ENCODE results near the gene ABCB9. TPM values are rescaled to one million over a fixed set of nuclear protein-coding genes. Genes with fewer than 3 reads are reported as not detected.
"Not testable (repeated sequence)": the region's sequence is repeated elsewhere in the genome, so short reads cannot be mapped to it uniquely, and the experiment has no call there.

The ABCB9 gene
- total and polyA plus RNA-seq, 5 donors from 2014 or later = 0.47 to 5.3 (median 0.91) TPM

GRCh38 chr12:122917507-122918121 is 48.6 kb downstream of the ABCB9 start:
- no peaks in the 10 kb centered on the region for H3K9me3 ChIP-seq (ENCODE audit: control insufficient read depth in 2 of 2, low read length in 2 of 2)
- ATAC-seq (ENCODE audit: low read depth in 2 of 2) = no peak
- H3K36me3 ChIP-seq (ENCODE audit: control insufficient read depth, insufficient read depth, low read length) = no peaks in the 10 kb centered on the region
- Mint-ChIP-seq H3K4me3 (no peak overlapping the region), H3K36me3 (no peaks in the 10 kb centered on the region), H3K27me3 (peaks cover 5% of the 10 kb centered on the region), H3K9me3 (no peaks in the 10 kb centered on the region), H3K4me1 (no peaks in the 10 kb centered on the region), H3K27ac (peak overlapping the region in 1 of 3 donors; percentile 78)
- H3K4me3 ChIP-seq (ENCODE audit: low read depth, low read length) = no peak overlapping the region
- no peak overlapping the region for H3K27ac ChIP-seq (ENCODE audit: insufficient read depth, low read length, poor library complexity, severe bottlenecking)
- H3K4me1 ChIP-seq (ENCODE audit: control insufficient read depth, insufficient read depth, low read length, poor library complexity, severe bottlenecking) = no peaks in the 10 kb centered on the region
- H3K27me3 ChIP-seq (ENCODE audit: control insufficient read depth, insufficient read depth, low read length) = no peaks in the 10 kb centered on the region
- no peak for DNase-seq

- H3K27me3 ChIP-seq (ENCODE audit: control insufficient read depth, insufficient read depth, low read length) = no peaks in the 10 kb centered on the region
- Mint-ChIP-seq H3K27ac (no peak overlapping the region), H3K4me3 (no peak overlapping the region), H3K27me3 (peaks cover 4% of the 10 kb centered on the region), H3K36me3 (no peaks in the 10 kb centered on the region), H3K9me3 (no peaks in the 10 kb centered on the region), H3K4me1 (no peaks in the 10 kb centered on the region)
- no peak overlapping the region for H3K4me3 ChIP-seq (ENCODE audit: low read depth, low read length)
- ATAC-seq (ENCODE audit: low read depth in 2 of 2) (no peak), DNase-seq (no peak)
- H3K36me3 ChIP-seq (ENCODE audit: control insufficient read depth, insufficient read depth, low read length) = no peaks in the 10 kb centered on the region
- H3K27ac ChIP-seq (ENCODE audit: insufficient read depth, low read length, poor library complexity, severe bottlenecking) = no peak overlapping the region
- H3K4me1 ChIP-seq (ENCODE audit: control insufficient read depth, insufficient read depth, low read length, poor library complexity, severe bottlenecking) = no peaks in the 10 kb centered on the region
- H3K9me3 ChIP-seq (ENCODE audit: control insufficient read depth in 2 of 2, low read length in 2 of 2) = no peaks in the 10 kb centered on the region
Measured at GRCh38 chr12:122909442-122910288, 56.6 kb downstream of the ABCB9 start.

GRCh38 chr12:122908915-122909314 is 57.3 kb downstream of the ABCB9 start:
- Mint-ChIP-seq H3K36me3 (no peaks in the 10 kb centered on the region), H3K27me3 (peaks cover 4% of the 10 kb centered on the region), H3K4me3 (no peak overlapping the region), H3K4me1 (peaks cover 0 to 2% (median 0%) of the 10 kb centered on the region in 4 donors), H3K9me3 (no peaks in the 10 kb centered on the region), H3K27ac (no peak overlapping the region)
- no peaks in the 10 kb centered on the region for H3K36me3 ChIP-seq (ENCODE audit: control insufficient read depth, insufficient read depth, low read length)
- DNase-seq (no peak), ATAC-seq (ENCODE audit: low read depth in 2 of 2) (no peak)
- H3K27me3 ChIP-seq (ENCODE audit: control insufficient read depth, insufficient read depth, low read length) = no peaks in the 10 kb centered on the region
- no peak overlapping the region for H3K4me3 ChIP-seq (ENCODE audit: low read depth, low read length)
- no peaks in the 10 kb centered on the region for H3K4me1 ChIP-seq (ENCODE audit: control insufficient read depth, insufficient read depth, low read length, poor library complexity, severe bottlenecking)
- H3K9me3 ChIP-seq (ENCODE audit: control insufficient read depth in 2 of 2, low read length in 2 of 2) = no peaks in the 10 kb centered on the region
- no peak overlapping the region for H3K27ac ChIP-seq (ENCODE audit: insufficient read depth, low read length, poor library complexity, severe bottlenecking)

GRCh38 chr12:122905258-122905657 is 61.0 kb downstream of the ABCB9 start:
- H3K4me3 ChIP-seq (ENCODE audit: low read depth, low read length); H3K27me3 ChIP-seq (ENCODE audit: control insufficient read depth, insufficient read depth, low read length); H3K27ac ChIP-seq (ENCODE audit: insufficient read depth, low read length, poor library complexity, severe bottlenecking); ATAC-seq (ENCODE audit: low read depth in 2 of 2); H3K27ac Mint-ChIP-seq; H3K4me3 Mint-ChIP-seq; DNase-seq; H3K36me3 Mint-ChIP-seq; H3K9me3 Mint-ChIP-seq; H3K9me3 ChIP-seq (ENCODE audit: control insufficient read depth in 2 of 2, low read length in 2 of 2); H3K27me3 Mint-ChIP-seq; H3K36me3 ChIP-seq (ENCODE audit: control insufficient read depth, insufficient read depth, low read length): not testable (repeated sequence)
- H3K4me1 ChIP-seq (ENCODE audit: control insufficient read depth, insufficient read depth, low read length, poor library complexity, severe bottlenecking) = peaks cover 13% of the 10 kb centered on the region
- peaks cover 10 to 20% (median 16%) of the 10 kb centered on the region in 4 donors for H3K4me1 Mint-ChIP-seq

GRCh38 chr12:122903693-122904034 is 62.6 kb downstream of the ABCB9 start:
- Mint-ChIP-seq H3K27me3 (peaks cover 6% of the 10 kb centered on the region), H3K4me1 (peaks cover 21 to 35% (median 27%) of the 10 kb centered on the region in 4 donors), H3K27ac (peak overlapping the region in 1 of 3 donors; percentile 26), H3K9me3 (no peaks in the 10 kb centered on the region), H3K4me3 (peak overlapping the region in 1 of 4 donors; percentile 65), H3K36me3 (no peaks in the 10 kb centered on the region)
- ATAC-seq (ENCODE audit: low read depth in 2 of 2) (no peak), DNase-seq (no peak)
- no peaks in the 10 kb centered on the region for H3K36me3 ChIP-seq (ENCODE audit: control insufficient read depth, insufficient read depth, low read length)
- no peaks in the 10 kb centered on the region for H3K27me3 ChIP-seq (ENCODE audit: control insufficient read depth, insufficient read depth, low read length)
- no peak overlapping the region for H3K27ac ChIP-seq (ENCODE audit: insufficient read depth, low read length, poor library complexity, severe bottlenecking)
- H3K9me3 ChIP-seq (ENCODE audit: control insufficient read depth in 2 of 2, low read length in 2 of 2) = no peaks in the 10 kb centered on the region
- H3K4me1 ChIP-seq (ENCODE audit: control insufficient read depth, insufficient read depth, low read length, poor library complexity, severe bottlenecking) = peaks cover 29% of the 10 kb centered on the region
- no peak overlapping the region for H3K4me3 ChIP-seq (ENCODE audit: low read depth, low read length)

GRCh38 chr12:122902854-122903692 is 63.2 kb downstream of the ABCB9 start:
- H3K4me1 Mint-ChIP-seq = peaks cover 27 to 41% (median 33%) of the 10 kb centered on the region in 4 donors
- no peaks in the 10 kb centered on the region for H3K9me3 ChIP-seq (ENCODE audit: control insufficient read depth in 2 of 2, low read length in 2 of 2)
- no peak overlapping the region for H3K4me3 ChIP-seq (ENCODE audit: low read depth, low read length)
- no peak for DNase-seq
- peaks cover 0 to 2% (median 0%) of the 10 kb centered on the region in 7 donors for H3K9me3 Mint-ChIP-seq
- peaks cover 9% of the 10 kb centered on the region for H3K27me3 Mint-ChIP-seq
- H3K27ac ChIP-seq (ENCODE audit: insufficient read depth, low read length, poor library complexity, severe bottlenecking) = no peak overlapping the region
- peak overlapping the region in 2 of 3 donors; percentile 8 to 22 for H3K27ac Mint-ChIP-seq
- no peaks in the 10 kb centered on the region for H3K27me3 ChIP-seq (ENCODE audit: control insufficient read depth, insufficient read depth, low read length)
- H3K4me3 Mint-ChIP-seq = peak overlapping the region in 1 of 4 donors; percentile 65
- no peaks in the 10 kb centered on the region for H3K36me3 Mint-ChIP-seq
- H3K4me1 ChIP-seq (ENCODE audit: control insufficient read depth, insufficient read depth, low read length, poor library complexity, severe bottlenecking) = peaks cover 35% of the 10 kb centered on the region
- no peak for ATAC-seq (ENCODE audit: low read depth in 2 of 2)
- H3K36me3 ChIP-seq (ENCODE audit: control insufficient read depth, insufficient read depth, low read length) = no peaks in the 10 kb centered on the region

GRCh38 chr12:122899887-122900286 is 66.4 kb downstream of the ABCB9 start:
- no peak for DNase-seq
- Mint-ChIP-seq H3K9me3 (peaks cover 0 to 4% (median 1%) of the 10 kb centered on the region in 7 donors), H3K4me3 (peak overlapping the region in 3 of 4 donors; percentile 21 to 71 (median 54)), H3K4me1 (peaks cover 36 to 71% (median 47%) of the 10 kb centered on the region in 4 donors), H3K36me3 (no peaks in the 10 kb centered on the region), H3K27ac (peak overlapping the region; percentile 85 to 100 (median 93)), H3K27me3 (peaks cover 18% of the 10 kb centered on the region)
- Histone ChIP-seq H3K4me3 (ENCODE audit: low read depth, low read length) (no peak overlapping the region), H3K36me3 (ENCODE audit: control insufficient read depth, insufficient read depth, low read length) (no peaks in the 10 kb centered on the region), H3K27me3 (ENCODE audit: control insufficient read depth, insufficient read depth, low read length) (no peaks in the 10 kb centered on the region), H3K27ac (ENCODE audit: insufficient read depth, low read length, poor library complexity, severe bottlenecking) (peak overlapping the region; percentile 88), H3K4me1 (ENCODE audit: control insufficient read depth, insufficient read depth, low read length, poor library complexity, severe bottlenecking) (peaks cover 58% of the 10 kb centered on the region), H3K9me3 (ENCODE audit: control insufficient read depth in 2 of 2, low read length in 2 of 2) (no peaks in the 10 kb centered on the region)
- no peak for ATAC-seq (ENCODE audit: low read depth in 2 of 2)

All from CD4-positive, CD25-positive, alpha-beta regulatory T cell (primary cell).